Keratinocyte (primary cell): ENCODE results near the gene HSBP1.

Source experiments
- CTCF ChIP-seq, 3 experiments: IDR thresholded peaks in 1 of 3; conservative IDR thresholded peaks in 1 of 3; optimal IDR thresholded peaks in 1 of 3; 2 replicates in 2 of 3; 3 replicates in 1 of 3; pipeline versions ENCODE3 to v1.5.1; 2011; ENCODE audit warnings: low read length in 3 of 3, mild to moderate bottlenecking in 3 of 3, moderate library complexity in 2 of 3, control low read depth in 1 of 3, inconsistent platforms in 1 of 3; ENCODE audit not compliant: insufficient read depth in 2 of 3; ENCODE audit errors: extremely low read depth in 1 of 3
- EZH2 ChIP-seq: IDR thresholded peaks from one replicate; pipeline ENCODE4 v1.6.1; 2012; ENCODE audit warnings: inconsistent platforms, mild to moderate bottlenecking, low read length, moderate library complexity

- no peak for TF ChIP-seq CTCF (optimal IDR thresholded peaks at IDR 0.05 in 1 of 3, IDR thresholded peaks at IDR 0.05 in 1 of 3, conservative IDR thresholded peaks at IDR 0.05 in 1 of 3; ENCODE audit: extremely low read depth in 1 of 3, insufficient read depth in 2 of 3, low read length in 3 of 3)
- TF ChIP-seq EZH2, result no peak
Observed at GRCh38 chr16:83797013-83797412, 10.8 kb upstream of the HSBP1 start.
